AG04449 (cell line): ENCODE data around the gene GFM2.
"Not testable (repeated sequence)": the region's sequence is repeated elsewhere in the genome, so short reads cannot be mapped to it uniquely, and the experiment has no call there.

Experiments used
- CTCF ChIA-PET: fragments of 350-600 bp; formaldehyde crosslinking; extraction: SDS; loops from one replicate; lab custom pipeline; 2021; ENCODE audit warnings: antibody characterized with exemption; lab: Yijun Ruan, JAX
- POLR2A ChIA-PET: fragments of 400-600, 350-600 bp; formaldehyde crosslinking; extraction: SDS; loops from one replicate; lab custom pipeline; 2020; ENCODE audit warnings: antibody characterized with exemption, inconsistent platforms; lab: Yijun Ruan, JAX
- DNase-seq: peaks from one replicate; pipeline ENCODE4 v3.0.0-alpha.2; 2010; ENCODE audit warnings: low read depth, low spot score
- H3K4me3 ChIP-seq: 2 replicates; pipeline ENCODE4 v1.5.1; 2011; ENCODE audit warnings: low read depth, mild to moderate bottlenecking, control low read depth, low read length
- TF ChIP-seq, protein P1 (sequence below): IDR thresholded peaks from one replicate; pipeline ENCODE4 v1.5.1; 2011; ENCODE audit warnings: mild to moderate bottlenecking, moderate library complexity, low read length, control low read depth, inconsistent platforms; ENCODE audit not compliant: insufficient read depth; ENCODE audit errors: missing control alignments

GFM2 gene

DNA sequence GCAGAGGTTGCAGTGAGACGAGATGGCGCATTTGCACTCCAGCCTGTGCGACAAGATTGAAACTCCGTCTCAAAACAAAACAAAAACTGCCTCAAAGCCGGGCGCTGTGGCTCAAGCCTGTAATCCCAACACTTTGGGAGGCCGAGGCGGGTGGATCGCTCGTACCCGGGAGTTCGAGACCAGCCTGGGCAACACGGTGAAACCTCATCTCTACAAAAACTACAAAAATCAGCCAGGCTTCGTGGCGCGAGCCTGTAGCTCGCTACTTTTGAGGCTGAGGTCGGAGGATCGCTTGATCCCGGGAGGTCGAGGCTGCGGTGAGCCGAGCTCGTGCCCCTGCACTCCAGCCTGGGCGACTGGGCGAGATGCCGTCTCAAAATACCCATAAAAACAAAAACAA lies 988 bp downstream of the GFM2 start:
- peak overlapping the region; percentile 97 for H3K4me3 ChIP-seq
- TF ChIP-seq, protein P1, sequence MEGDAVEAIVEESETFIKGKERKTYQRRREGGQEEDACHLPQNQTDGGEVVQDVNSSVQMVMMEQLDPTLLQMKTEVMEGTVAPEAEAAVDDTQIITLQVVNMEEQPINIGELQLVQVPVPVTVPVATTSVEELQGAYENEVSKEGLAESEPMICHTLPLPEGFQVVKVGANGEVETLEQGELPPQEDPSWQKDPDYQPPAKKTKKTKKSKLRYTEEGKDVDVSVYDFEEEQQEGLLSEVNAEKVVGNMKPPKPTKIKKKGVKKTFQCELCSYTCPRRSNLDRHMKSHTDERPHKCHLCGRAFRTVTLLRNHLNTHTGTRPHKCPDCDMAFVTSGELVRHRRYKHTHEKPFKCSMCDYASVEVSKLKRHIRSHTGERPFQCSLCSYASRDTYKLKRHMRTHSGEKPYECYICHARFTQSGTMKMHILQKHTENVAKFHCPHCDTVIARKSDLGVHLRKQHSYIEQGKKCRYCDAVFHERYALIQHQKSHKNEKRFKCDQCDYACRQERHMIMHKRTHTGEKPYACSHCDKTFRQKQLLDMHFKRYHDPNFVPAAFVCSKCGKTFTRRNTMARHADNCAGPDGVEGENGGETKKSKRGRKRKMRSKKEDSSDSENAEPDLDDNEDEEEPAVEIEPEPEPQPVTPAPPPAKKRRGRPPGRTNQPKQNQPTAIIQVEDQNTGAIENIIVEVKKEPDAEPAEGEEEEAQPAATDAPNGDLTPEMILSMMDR = no peak
- ChIA-PET CTCF (interaction anchor here (0.8 to 2.5 kb wide), 16 partner anchors 9 to 864 kb away, joined by 3 to 13 read pairs (median 5); no protein-coding TSS in a partner anchor), POLR2A (no interaction called here)
- DNase-seq = no peak

DNA sequence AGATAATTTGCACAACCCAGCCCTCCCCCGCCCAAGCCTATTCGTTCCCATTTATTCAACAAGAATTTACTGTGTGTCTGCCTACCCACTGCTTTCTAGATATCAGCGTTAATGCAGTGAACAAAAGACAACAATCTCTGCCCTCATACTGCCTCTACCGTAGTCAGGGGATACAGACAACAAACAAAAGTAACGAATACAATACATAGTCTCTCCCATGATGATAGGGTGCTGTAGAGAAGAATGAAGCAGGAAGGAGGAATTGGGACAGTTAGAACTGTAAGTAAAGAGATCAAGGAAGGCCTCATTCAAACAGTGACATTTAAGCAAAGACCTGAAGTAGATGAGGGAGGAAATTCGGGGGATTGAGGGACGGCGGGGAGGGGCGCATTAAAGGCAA lies 1.7 kb downstream of the GFM2 start:
- CTCF ChIA-PET = interaction anchor here (1.1 to 2.5 kb wide), 9 partner anchors 9 to 160 kb away, joined by 3 to 13 read pairs (median 7); no protein-coding TSS in a partner anchor
- H3K4me3 ChIP-seq = no peak overlapping the region
- POLR2A ChIA-PET = no interaction called here
- no peak for DNase-seq
- TF ChIP-seq, protein P1 = no peak

DNA sequence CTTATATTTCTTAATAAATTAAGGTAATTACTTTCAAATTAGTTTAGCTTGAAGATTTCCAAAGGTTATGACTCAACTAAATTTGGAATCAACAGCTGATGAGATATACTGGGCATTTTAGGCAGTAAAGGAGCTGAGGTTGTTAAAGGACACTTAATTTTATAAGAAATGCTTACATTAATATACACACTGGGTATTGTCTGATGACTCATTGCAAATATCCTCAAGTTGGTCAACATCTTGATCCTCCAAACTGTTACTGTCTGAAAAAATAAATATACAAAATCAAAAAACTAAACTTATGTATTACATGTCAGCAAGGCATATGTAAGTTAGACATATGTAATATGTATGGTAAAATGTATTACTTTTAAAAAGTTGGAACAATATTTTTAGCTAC lies 3.4 kb downstream of the GFM2 start:
- TF ChIP-seq, protein P1 = no peak
- DNase-seq = no peak
- ChIA-PET CTCF (interaction anchor here (0.9 to 1.4 kb wide), 3 partner anchors 155 to 861 kb away, joined by 3 to 5 read pairs (median 3); no protein-coding TSS in a partner anchor), POLR2A (no interaction called here)
- no peak overlapping the region for H3K4me3 ChIP-seq

DNA sequence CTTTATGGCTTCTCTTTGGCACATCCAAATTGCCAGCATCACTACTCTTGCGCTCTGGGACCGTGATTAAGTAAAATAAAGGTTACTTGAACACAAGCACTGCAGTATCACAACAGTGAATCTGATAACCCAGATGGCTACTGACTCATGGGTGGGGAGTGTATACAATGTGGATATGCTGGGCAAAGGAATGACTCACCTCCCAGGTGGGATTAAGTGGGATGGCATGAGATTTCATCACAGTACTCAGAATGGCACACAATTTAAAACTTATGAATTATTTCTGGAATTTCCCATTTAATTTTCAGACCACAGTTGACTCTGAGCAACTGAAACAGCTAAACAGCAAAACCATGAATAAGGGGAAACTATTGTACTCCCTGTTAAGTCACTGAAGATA lies 4.3 kb downstream of the GFM2 start:
- H3K4me3 ChIP-seq = no peak overlapping the region
- DNase-seq = peak; percentile 29
- TF ChIP-seq, protein P1 = no peak
- CTCF ChIA-PET = interaction anchor here (1.2 kb wide), 1 partner anchor 157 kb away, joined by 4 read pairs; no protein-coding TSS in a partner anchor
- POLR2A ChIA-PET = no interaction called here

DNA sequence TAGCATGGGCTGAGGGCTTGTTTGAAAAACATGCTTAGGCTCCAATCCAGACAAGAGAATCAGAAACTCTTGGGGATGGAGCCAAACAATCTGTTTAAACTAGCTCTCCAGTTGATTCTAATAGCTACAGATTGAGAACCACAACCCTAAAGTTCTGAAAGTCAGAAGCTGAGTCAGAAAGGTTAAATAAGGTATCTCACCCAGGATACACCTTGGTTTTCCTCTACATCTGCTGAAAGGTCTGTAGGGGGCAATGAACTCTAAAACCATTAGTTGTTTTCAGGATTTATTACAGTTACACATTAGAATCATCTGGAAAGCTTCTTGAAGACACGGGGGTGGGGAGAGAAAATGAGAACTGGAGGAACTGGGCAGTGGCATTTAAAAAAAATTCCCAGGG lies 5.7 kb downstream of the GFM2 start:
- TF ChIP-seq, protein P1 = no peak
- ChIA-PET CTCF (interaction anchor here (1.4 kb wide), 1 partner anchor 475 kb away, joined by 3 read pairs; the partner anchor contains the start of gene ANKRD31), POLR2A (no interaction called here)
- DNase-seq = no peak
- no peak overlapping the region for H3K4me3 ChIP-seq

DNA sequence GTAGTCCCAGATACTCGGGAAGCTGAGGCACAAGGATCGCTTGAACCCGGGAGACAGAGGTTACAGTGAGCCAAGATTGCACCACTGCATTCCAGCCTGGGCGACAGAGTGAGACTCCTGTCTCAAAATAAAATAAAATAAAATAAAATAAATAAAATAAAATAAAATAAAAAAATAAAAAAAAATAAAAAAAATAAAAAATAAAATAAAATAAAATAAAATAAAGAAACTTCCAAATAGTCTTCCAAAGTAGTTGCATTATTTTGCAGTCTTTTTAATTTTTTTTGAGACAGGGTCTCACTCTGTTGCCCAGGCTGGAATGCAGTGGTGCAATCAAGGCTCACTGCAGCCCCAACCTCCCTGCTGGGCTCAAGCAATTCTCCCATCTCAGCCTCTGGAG lies 18.2 kb downstream of the GFM2 start:
- POLR2A ChIA-PET, DNase-seq, H3K4me3 ChIP-seq: not testable (repeated sequence)
- CTCF ChIA-PET = interaction anchor here (1.4 kb wide), 1 partner anchor 17 kb away, joined by 3 read pairs; no protein-coding TSS in a partner anchor

DNA sequence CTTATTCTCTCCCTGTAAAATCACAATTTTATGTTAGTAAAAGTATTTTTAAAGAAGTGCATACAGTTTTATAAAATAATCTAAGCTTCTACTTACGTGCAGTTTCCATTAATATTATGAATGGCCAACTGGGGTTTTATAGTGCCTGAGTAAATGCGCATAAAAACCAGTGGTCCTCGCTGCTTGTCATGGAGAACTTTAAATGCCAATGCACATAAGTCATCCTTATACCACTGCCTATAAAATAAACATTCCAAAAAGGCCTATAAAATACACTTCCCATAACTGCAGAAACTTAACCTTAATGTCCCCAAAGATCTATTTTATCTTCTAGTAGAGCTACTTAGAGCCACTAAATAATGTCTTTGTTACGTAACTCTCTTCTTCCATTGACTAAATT lies 28.5 kb downstream of the GFM2 start:
- ChIA-PET CTCF (interaction anchor here (0.8 to 1.3 kb wide), 2 partner anchors 18 to 21 kb away, joined by 3 read pairs; no protein-coding TSS in a partner anchor), POLR2A (no interaction called here)
- TF ChIP-seq, protein P1 = no peak
- H3K4me3 ChIP-seq = no peak overlapping the region
- no peak for DNase-seq
